Fibroblast of the aortic adventitia (primary cell): ENCODE measurements around the gene RNF187. TPM values are rescaled to one million over a fixed set of nuclear protein-coding genes. Genes with fewer than 3 reads are reported as not detected.

Experiments used
- DNase-seq: peaks from one replicate; pipeline ENCODE4 v3.0.0-alpha.2; 2010; ENCODE audit warnings: low read depth
- H3K4me3 ChIP-seq: 2 replicates; pipeline ENCODE4 v1.5.1; 2011; ENCODE audit warnings: low read depth, mild to moderate bottlenecking, control low read depth, low read length, moderate library complexity
- CTCF ChIP-seq: IDR thresholded peaks from 2 replicates; pipeline ENCODE4 v1.5.1; 2011; ENCODE audit warnings: mild to moderate bottlenecking, low read length, control low read depth, inconsistent platforms; ENCODE audit not compliant: insufficient read depth
- total RNA-seq: library from RNA; depleted of rRNA; stranded (reverse); fragments of >200 nt; gene quantifications from 2 replicates; pipeline ENCODE4 v1.2.3, GENCODE V29; 2012; ENCODE audit warnings: low replicate concordance

RNF187 gene
- total RNA-seq, 1 donor = 39.8 TPM

DNA sequence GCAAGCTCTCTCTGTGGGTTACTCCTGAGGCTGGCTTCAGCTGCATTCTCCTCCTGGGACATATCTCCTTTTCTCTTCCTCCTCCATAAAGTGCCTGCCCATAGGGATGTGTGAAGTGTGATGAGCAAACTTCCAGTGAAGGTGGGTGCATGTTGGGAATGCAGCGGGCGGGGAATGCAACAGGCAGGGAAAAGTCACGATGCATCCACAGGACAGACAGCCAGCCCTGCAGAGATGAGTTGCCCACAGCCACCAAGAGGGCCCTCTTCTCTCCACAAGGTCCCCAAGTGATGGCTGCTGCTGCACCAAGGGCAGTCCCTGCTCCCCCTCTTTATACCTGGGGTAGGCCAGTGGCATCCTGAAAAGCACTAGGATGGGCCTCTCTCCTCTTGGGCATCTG is 33.6 kb upstream of the RNF187 start:
- no peak for TF ChIP-seq CTCF
- DNase-seq = no peak
- H3K4me3 ChIP-seq = no peak overlapping the region

DNA sequence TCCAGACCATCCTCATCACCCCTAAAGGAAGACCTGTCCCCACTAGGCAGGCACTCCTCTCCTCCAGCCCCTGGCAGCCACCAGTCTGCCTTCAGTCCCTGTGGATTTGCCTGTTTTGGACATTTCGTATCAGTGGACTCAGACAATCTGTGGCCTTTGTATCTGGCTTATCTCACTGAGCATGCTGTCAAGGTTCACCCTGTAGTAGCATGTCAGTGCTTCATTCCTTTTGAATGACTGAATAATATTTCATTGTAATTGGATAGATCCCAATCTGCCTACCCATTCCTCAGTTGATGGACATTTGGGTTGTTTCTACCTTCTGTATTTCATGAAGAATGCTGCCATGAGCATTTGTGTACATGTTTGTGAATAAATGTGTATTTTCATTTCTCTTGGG is 32.9 kb upstream of the RNF187 start:
- no peak for TF ChIP-seq CTCF
- no peak for DNase-seq

GRCh38 chr1:228455715-228456114 is 31.5 kb upstream of the RNF187 start:
- TF ChIP-seq CTCF = peak; percentile 54
- H3K4me3 ChIP-seq = peak overlapping the region; percentile 49
- peak; percentile 50 for DNase-seq

More for the DNA sequence above, 32.9 kb upstream of the RNF187 start:
- H3K4me3 ChIP-seq = no peak overlapping the region

DNA sequence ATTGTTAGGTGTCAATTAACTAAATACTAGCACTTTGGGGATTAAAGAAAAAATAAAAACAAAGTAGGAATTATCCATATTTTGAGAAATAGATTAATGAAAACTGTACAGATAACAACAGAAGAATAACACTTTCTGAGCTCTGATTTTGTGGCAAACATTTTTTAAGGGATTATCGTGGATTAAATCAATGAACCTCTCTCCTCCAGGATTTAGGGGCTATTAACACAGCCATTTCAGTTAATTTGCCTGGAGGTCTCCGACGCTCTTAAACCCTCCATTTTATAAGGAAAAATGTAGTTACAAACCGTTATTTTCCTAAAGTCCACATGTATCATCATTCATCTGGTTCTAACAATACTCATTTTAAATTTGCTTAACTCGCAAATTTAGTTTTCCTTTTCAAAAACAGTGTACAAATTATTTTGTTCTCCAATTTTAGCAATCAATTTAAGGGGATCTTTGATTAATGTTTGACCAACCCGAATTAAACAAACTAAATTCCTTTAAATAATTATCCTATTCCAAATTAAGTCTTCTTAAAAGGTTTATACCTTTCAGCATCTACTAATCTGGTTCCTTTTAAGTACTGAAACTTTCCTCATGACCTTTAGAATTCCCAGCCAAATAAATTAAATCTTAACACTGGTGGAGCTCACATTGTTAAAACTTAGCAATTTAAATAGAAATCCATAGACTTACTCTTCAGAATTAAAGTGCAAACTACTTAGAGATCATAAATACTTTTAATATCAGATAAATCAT is 30.7 kb upstream of the RNF187 start:
- no peak for DNase-seq
- H3K4me3 ChIP-seq = peak overlapping the region; percentile 93
- no peak for TF ChIP-seq CTCF

- peak overlapping the region; percentile 93 for H3K4me3 ChIP-seq
- no peak for TF ChIP-seq CTCF
- DNase-seq = no peak
These were observed 30.2 kb upstream of the RNF187 start for GRCh38 chr1:228457017-228457395.

DNA sequence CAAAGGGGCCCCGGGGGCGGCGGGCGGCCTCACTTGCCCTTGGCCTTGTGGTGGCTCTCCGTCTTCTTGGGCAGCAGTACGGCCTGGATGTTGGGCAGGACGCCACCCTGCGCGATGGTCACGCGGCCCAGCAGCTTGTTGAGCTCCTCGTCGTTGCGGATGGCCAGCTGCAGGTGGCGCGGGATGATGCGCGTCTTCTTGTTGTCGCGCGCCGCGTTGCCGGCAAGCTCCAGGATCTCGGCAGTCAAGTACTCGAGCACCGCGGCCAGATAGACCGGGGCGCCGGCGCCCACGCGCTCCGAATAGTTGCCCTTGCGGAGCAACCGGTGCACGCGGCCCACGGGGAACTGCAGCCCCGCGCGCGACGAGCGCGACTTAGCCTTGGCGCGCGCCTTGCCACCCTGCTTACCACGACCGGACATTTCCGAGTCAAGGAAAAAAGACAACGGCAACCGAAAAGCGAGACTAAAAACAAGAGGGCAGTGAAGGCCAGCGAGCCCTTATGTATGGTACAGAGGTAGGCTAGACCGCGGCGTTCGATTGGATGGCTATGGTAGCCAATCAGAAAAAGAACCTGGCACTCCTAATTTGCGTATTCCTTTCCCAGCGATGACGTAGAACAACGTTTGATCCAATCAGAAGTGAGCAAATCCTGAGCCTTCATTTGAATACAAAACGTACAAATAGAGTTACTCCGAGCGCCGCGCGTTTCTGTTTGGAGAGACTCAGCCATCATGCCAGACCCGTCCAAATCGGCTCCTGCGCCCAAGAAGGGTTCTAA is 29.6 kb upstream of the RNF187 start:
- peak; percentile 100 for DNase-seq

More for the DNA sequence above, 29.6 kb upstream of the RNF187 start:
- peak overlapping the region; percentile 93 for H3K4me3 ChIP-seq
- TF ChIP-seq CTCF = peak; percentile 36
